ENCODE data around the gene ERP44.

- TF ChIP-seq CTCF (IDR thresholded peaks at IDR 0.05) (no peak), POLR2A (IDR thresholded peaks at IDR 0.05; ENCODE audit: low read depth) (no peak)
Observed at GRCh38 chr9:100029251-100029650, 69.5 kb downstream of the ERP44 start.

Measured in esophagus muscularis mucosa (tissue), 3 donors.